Naive thymus-derived CD4-positive, alpha-beta T cell (primary cell): ENCODE results near the gene PLEKHM1. TPM values are rescaled to one million over a fixed set of nuclear protein-coding genes. Genes with fewer than 3 reads are reported as not detected.
"Not testable (repeated sequence)": the region's sequence is repeated elsewhere in the genome, so short reads cannot be mapped to it uniquely, and the experiment has no call there.

ENCODE experiments used
- ATAC-seq: fragments of 150-1000 bp; cut with Tn5 transposase; 2 replicates; pipeline ENCODE4 v1.10.0; 2021; ENCODE audit warnings: mild to moderate bottlenecking, moderate library complexity
- CTCF ChIA-PET: fragments of 350-600 bp; sonication (Branson Sonifier 250); formaldehyde crosslinking; loops from one replicate; lab custom pipeline; 2021; ENCODE audit warnings: antibody characterized with exemption; lab: Charles Lee
- POLR2A ChIA-PET: fragments of 350-600 bp; sonication (Branson Sonifier 250); formaldehyde crosslinking; loops from one replicate; lab custom pipeline; 2021; ENCODE audit warnings: antibody characterized with exemption, inconsistent platforms; lab: Charles Lee
- DNase-seq, 9 donors: peaks; one replicate each; pipeline versions ENCODE4 v3.0.0 to v3.0.0-alpha.2; 2020 to 2022; ENCODE audit warnings: mixed read lengths in 1 of 9
- H3K27ac ChIP-seq: one replicate; pipeline ENCODE4 v1.7.0; 2013; ENCODE audit warnings: mild to moderate bottlenecking, low read depth, low read length, moderate library complexity
- H3K27me3 ChIP-seq, 2 donors: one replicate each; pipeline ENCODE4 v1.7.0; 2013; ENCODE audit warnings: low read length in 2 of 2, mild to moderate bottlenecking in 2 of 2, moderate library complexity in 2 of 2; ENCODE audit not compliant: control insufficient read depth in 2 of 2, insufficient read depth in 2 of 2
- H3K36me3 ChIP-seq, 3 experiments: 1 replicate in 2 of 3; 2 replicates in 1 of 3; pipeline ENCODE4 v1.7.0; 2013; ENCODE audit warnings: low read length in 3 of 3, mild to moderate bottlenecking in 3 of 3, moderate library complexity in 1 of 3; ENCODE audit not compliant: insufficient read depth in 3 of 3, control insufficient read depth in 2 of 3
- H3K4me1 ChIP-seq, 2 donors: one replicate each; pipeline ENCODE4 v1.7.0; 2013; ENCODE audit warnings: low read length in 2 of 2, mild to moderate bottlenecking in 2 of 2, moderate library complexity in 1 of 2; ENCODE audit not compliant: control insufficient read depth in 2 of 2, insufficient read depth in 2 of 2
- H3K4me3 ChIP-seq: 2 replicates; pipeline ENCODE4 v1.7.0; 2013; ENCODE audit warnings: mild to moderate bottlenecking, low read length
- H3K9me3 ChIP-seq, 3 experiments: 1 replicate in 2 of 3; 2 replicates in 1 of 3; pipeline ENCODE4 v1.7.0; 2013; ENCODE audit warnings: low read length in 3 of 3; ENCODE audit not compliant: control insufficient read depth in 2 of 3
- H3K27ac Mint-ChIP-seq, 9 donors: one replicate each; pipeline ENCODE4 v1.8.0; 2020 to 2022; ENCODE audit warnings: mixed read lengths in 9 of 9, mild to moderate bottlenecking in 8 of 9, moderate library complexity in 5 of 9, inconsistent platforms in 2 of 9
- H3K27me3 Mint-ChIP-seq, 5 donors: one replicate each; pipeline ENCODE4 v1.8.0; 2021 to 2022; ENCODE audit warnings: mixed read lengths in 5 of 5, mild to moderate bottlenecking in 1 of 5
- H3K36me3 Mint-ChIP-seq, 5 donors: one replicate each; pipeline ENCODE4 v1.8.0; 2020 to 2022; ENCODE audit warnings: mixed read lengths in 5 of 5, mild to moderate bottlenecking in 3 of 5, inconsistent platforms in 1 of 5
- H3K4me1 Mint-ChIP-seq, 7 donors: one replicate each; pipeline ENCODE4 v1.8.0; 2020 to 2022; ENCODE audit warnings: mixed read lengths in 7 of 7, mild to moderate bottlenecking in 3 of 7, inconsistent platforms in 1 of 7
- H3K4me3 Mint-ChIP-seq, 10 donors: one replicate each; pipeline ENCODE4 v1.8.0; 2020 to 2022; ENCODE audit warnings: mild to moderate bottlenecking in 10 of 10, mixed read lengths in 10 of 10, moderate library complexity in 6 of 10, inconsistent platforms in 2 of 10
- H3K9me3 Mint-ChIP-seq, 11 donors: one replicate each; pipeline ENCODE4 v1.8.0; 2020 to 2022; ENCODE audit warnings: mixed read lengths in 11 of 11, mild to moderate bottlenecking in 4 of 11, inconsistent platforms in 1 of 11, moderate library complexity in 1 of 11
- intact Hi-C, 2 donors: fragments of 100-400 bp; cut with micrococcal nuclease; formaldehyde crosslinking; loops; one replicate each; pipeline ENCODE4 v1.15.1; 2023
- polyA plus RNA-seq, 2 donors: library from polyadenylated mRNA; unstranded; fragments of 300-500 nt; fragmentation: Illumina TruSeq; gene quantifications; one replicate each; pipeline ENCODE4 v1.2.3, GENCODE V29; 2021
- total RNA-seq, 6 experiments: library from RNA in 5 of 6; stranded (reverse) in 5 of 6; gene quantifications; 1 replicate in 5 of 6; 2 replicates in 1 of 6; pipeline ENCODE4 v1.2.3 and lab custom pipeline; 2021 to 2026

Gene PLEKHM1
- total and polyA plus RNA-seq, 7 experiments from 2014 or later, result 11.5 to 111 (median 76.3) TPM

- H3K27me3 Mint-ChIP-seq, POLR2A ChIA-PET, H3K27ac Mint-ChIP-seq, H3K4me1 ChIP-seq, H3K27me3 ChIP-seq, H3K36me3 ChIP-seq, H3K4me3 Mint-ChIP-seq, H3K9me3 ChIP-seq, CTCF ChIA-PET, H3K4me3 ChIP-seq, intact Hi-C loops, DNase-seq, H3K9me3 Mint-ChIP-seq, ATAC-seq, H3K27ac ChIP-seq: not testable (repeated sequence)
- H3K36me3 Mint-ChIP-seq, result peaks cover 4 to 26% (median 6%) of the 10 kb centered on the region in 5 donors
- peaks cover 0 to 14% (median 5%) of the 10 kb centered on the region in 7 donors for H3K4me1 Mint-ChIP-seq
These were observed 37.9 kb downstream of the PLEKHM1 start for GRCh38 chr17:45452329-45453224.

- H3K9me3 Mint-ChIP-seq, H3K27me3 ChIP-seq, H3K36me3 ChIP-seq, H3K9me3 ChIP-seq, H3K4me3 Mint-ChIP-seq, H3K4me3 ChIP-seq, CTCF ChIA-PET, H3K27ac Mint-ChIP-seq, H3K27ac ChIP-seq, H3K4me1 ChIP-seq, intact Hi-C loops, DNase-seq, POLR2A ChIA-PET, H3K27me3 Mint-ChIP-seq: not testable (repeated sequence)
- H3K4me1 Mint-ChIP-seq, result peaks cover 0 to 17% (median 5%) of the 10 kb centered on the region in 7 donors
- peak; percentile 73 for ATAC-seq
- peaks cover 4 to 26% (median 6%) of the 10 kb centered on the region in 5 donors for H3K36me3 Mint-ChIP-seq
These were observed 38.9 kb downstream of the PLEKHM1 start for GRCh38 chr17:45451660-45452059.

GRCh38 chr17:45451131-45451530 lies 39.4 kb downstream of the PLEKHM1 start:
- no peak overlapping the region for H3K27ac Mint-ChIP-seq

GRCh38 chr17:45449708-45450329 lies 40.7 kb downstream of the PLEKHM1 start:
- H3K4me3 Mint-ChIP-seq, H3K36me3 ChIP-seq, H3K27me3 Mint-ChIP-seq, H3K27me3 ChIP-seq, H3K27ac ChIP-seq, POLR2A ChIA-PET, ATAC-seq, H3K9me3 Mint-ChIP-seq, H3K9me3 ChIP-seq, H3K4me1 ChIP-seq, H3K4me3 ChIP-seq, intact Hi-C loops, DNase-seq, CTCF ChIA-PET: not testable (repeated sequence)
- peaks cover 0 to 32% (median 12%) of the 10 kb centered on the region in 7 donors for H3K4me1 Mint-ChIP-seq
- H3K27ac Mint-ChIP-seq, result peak overlapping the region in 3 of 9 donors; percentile 4 to 52 (median 38)
- peaks cover 0 to 24% (median 8%) of the 10 kb centered on the region in 5 donors for H3K36me3 Mint-ChIP-seq

More at GRCh38 chr17:45451131-45451530, 39.4 kb downstream of the PLEKHM1 start:
- intact Hi-C loops, result no loop called here
- Mint-ChIP-seq H3K9me3 (no peaks in the 10 kb centered on the region), H3K27me3 (no peaks in the 10 kb centered on the region), H3K4me3 (no peak overlapping the region), H3K4me1 (peaks cover 3 to 21% (median 7%) of the 10 kb centered on the region in 7 donors), H3K36me3 (peaks cover 1 to 22% (median 5%) of the 10 kb centered on the region in 5 donors)
- ATAC-seq (no peak), DNase-seq (no peak)
- Histone ChIP-seq H3K4me1 (no peaks in the 10 kb centered on the region), H3K27ac (no peak overlapping the region), H3K4me3 (no peak overlapping the region), H3K36me3 (peaks cover 0 to 9% (median 0%) of the 10 kb centered on the region in 3 experiments), H3K27me3 (no peaks in the 10 kb centered on the region), H3K9me3 (no peaks in the 10 kb centered on the region)
- ChIA-PET POLR2A (no interaction called here), CTCF (no interaction called here)

- H3K36me3 ChIP-seq, POLR2A ChIA-PET, CTCF ChIA-PET, H3K27me3 Mint-ChIP-seq, DNase-seq, H3K4me1 ChIP-seq, H3K9me3 Mint-ChIP-seq, H3K27me3 ChIP-seq, ATAC-seq, intact Hi-C loops, H3K4me3 Mint-ChIP-seq, H3K27ac ChIP-seq, H3K9me3 ChIP-seq, H3K4me3 ChIP-seq: not testable (repeated sequence)
- H3K27ac Mint-ChIP-seq, result peak overlapping the region in 1 of 9 donors; percentile 46
- peaks cover 0 to 31% (median 10%) of the 10 kb centered on the region in 7 donors for H3K4me1 Mint-ChIP-seq
- peaks cover 0 to 21% (median 4%) of the 10 kb centered on the region in 5 donors for H3K36me3 Mint-ChIP-seq
These were observed 41.3 kb downstream of the PLEKHM1 start for GRCh38 chr17:45449260-45449659.

GRCh38 chr17:45448483-45448882 lies 42.0 kb downstream of the PLEKHM1 start:
- POLR2A ChIA-PET, H3K4me3 Mint-ChIP-seq, H3K9me3 Mint-ChIP-seq, H3K4me3 ChIP-seq, H3K9me3 ChIP-seq, ATAC-seq, H3K27ac ChIP-seq, DNase-seq, H3K27me3 ChIP-seq, H3K27me3 Mint-ChIP-seq, CTCF ChIA-PET, intact Hi-C loops, H3K4me1 ChIP-seq: not testable (repeated sequence)
- Mint-ChIP-seq H3K36me3 (peaks cover 0 to 21% (median 4%) of the 10 kb centered on the region in 5 donors), H3K4me1 (peaks cover 0 to 31% (median 10%) of the 10 kb centered on the region in 7 donors), H3K27ac (peak overlapping the region in 2 of 9 donors; percentile 29 to 32)
- H3K36me3 ChIP-seq, result peaks cover 0 to 14% (median 0%) of the 10 kb centered on the region in 3 experiments
